HepG2 (cell line): ENCODE measurements around the gene GLIS1. TPM values are rescaled to one million over a fixed set of nuclear protein-coding genes. Genes with fewer than 3 reads are reported as not detected.

Experiments used
- ATAC-seq: fragments of 200-7000 bp; cut with Tn5 transposase; 3 replicates; pipeline ENCODE4 v1.9.1; 2020; ENCODE audit warnings: mild to moderate bottlenecking, moderate library complexity
- BruUV-seq: library from RNA; stranded (reverse); fragments of 400-500 nt; replicated peaks from 2 replicates; lab custom pipeline; 2021; lab: Mats Ljungman, UMichigan
- CTCF ChIA-PET: fragments of 300-600 bp; formaldehyde crosslinking; extraction: SDS; loops from one replicate; lab custom pipeline; 2021; ENCODE audit warnings: low total read pairs, inconsistent platforms, low intra/inter-chr PET ratio; lab: Yijun Ruan, JAX
- POLR2A ChIA-PET: fragments of 350-600 bp; sonication (Branson Sonifier 250); formaldehyde crosslinking; loops from one replicate; lab custom pipeline; 2020; ENCODE audit warnings: antibody characterized with exemption, inconsistent platforms; lab: Yijun Ruan, JAX
- DNase-seq: peaks from one replicate; pipeline ENCODE4 v3.0.0-alpha.2; 2015; ENCODE audit warnings: low spot score
- FAIRE-seq: peaks from 3 replicates; lab custom pipeline; 2011; peaks lifted over from hg19 to GRCh38; lab: Jason Lieb, UNC
- H2AFZ ChIP-seq: one replicate; pipeline ENCODE4 v1.6.1; 2011; ENCODE audit warnings: low read length, inconsistent platforms
- H3K27ac ChIP-seq: fragments of 300-600 bp; 3 replicates; pipeline ENCODE4 v1.8.0; 2011; ENCODE audit warnings: mixed run types, mild to moderate bottlenecking, mixed read lengths, low read length, inconsistent platforms; ENCODE audit not compliant: insufficient read depth; ENCODE audit errors: extremely low read length
- H3K27me3 ChIP-seq, 2 experiments: fragments of 200-600 bp in 1 of 2; 2 replicates in 1 of 2; 3 replicates in 1 of 2; pipeline versions ENCODE4 v1.6.0 to v1.8.0; 2011; ENCODE audit warnings: low read length in 2 of 2, mild to moderate bottlenecking in 2 of 2, moderate library complexity in 2 of 2, inconsistent platforms in 1 of 2; ENCODE audit not compliant: insufficient read depth in 2 of 2, control insufficient read depth in 1 of 2
- H3K36me3 ChIP-seq, 2 experiments: fragments of 200-600 bp in 1 of 2; replicated peaks in 1 of 2; 2 replicates in 1 of 2; 3 replicates in 1 of 2; pipeline versions ENCODE4 v1.5.1 to v1.8.0; 2011; ENCODE audit warnings: low read length in 2 of 2, inconsistent platforms in 1 of 2; ENCODE audit not compliant: insufficient read depth in 2 of 2, control insufficient read depth in 1 of 2
- H3K4me1 ChIP-seq: 2 replicates; pipeline ENCODE4 v1.5.1; 2012; ENCODE audit warnings: low read length, inconsistent platforms; ENCODE audit not compliant: insufficient read depth
- H3K4me2 ChIP-seq: 2 replicates; pipeline ENCODE4 v1.6.0; 2011; ENCODE audit warnings: low read depth, low read length, inconsistent platforms
- H3K4me3 ChIP-seq, 3 experiments: fragments of 200-600 bp in 1 of 3; sonication (generic), shearing (Covaris generic) in 1 of 3; replicated peaks in 1 of 3; 2 replicates each; pipeline ENCODE4 v1.5.1; 2011 to 2016; ENCODE audit warnings: low read length in 3 of 3, inconsistent platforms in 2 of 3, low read depth in 2 of 3, mild to moderate bottlenecking in 2 of 3, control low read depth in 1 of 3, mixed read lengths in 1 of 3; ENCODE audit not compliant: insufficient read depth in 1 of 3
- H3K79me2 ChIP-seq: one replicate; pipeline ENCODE4 v1.6.1; 2011; ENCODE audit warnings: low read length, inconsistent platforms; ENCODE audit not compliant: insufficient read depth
- H3K9ac ChIP-seq: 2 replicates; pipeline ENCODE4 v1.6.0; 2011; ENCODE audit warnings: mild to moderate bottlenecking, low read depth, low read length, inconsistent platforms; ENCODE audit not compliant: insufficient read depth
- H3K9me3 ChIP-seq: 2 replicates; pipeline ENCODE4 v1.5.1; 2012; ENCODE audit warnings: mild to moderate bottlenecking, low read length
- H4K20me1 ChIP-seq: 2 replicates; pipeline ENCODE4 v1.6.0; 2011; ENCODE audit warnings: inconsistent platforms, mild to moderate bottlenecking, low read length, moderate library complexity; ENCODE audit not compliant: insufficient read depth
- ATRX ChIP-seq: sonication (generic); formaldehyde crosslinking; IDR thresholded peaks from 2 replicates; pipeline ENCODE4 v1.4.0; 2020; ENCODE audit warnings: missing genetic modification reagents, borderline replicate concordance
- CEBPB ChIP-seq: IDR thresholded peaks from 2 replicates; pipeline ENCODE4 v1.6.1; 2011; ENCODE audit warnings: low read depth, low read length, improper control_type of control experiment, borderline replicate concordance
- CEBPG ChIP-seq: IDR thresholded peaks from 2 replicates; pipeline ENCODE4 v1.6.1; 2016
- CHD4 ChIP-seq: fragments of 200-600 bp; sonication (generic); IDR thresholded peaks from 2 replicates; pipeline ENCODE4 v1.7.0; 2017; ENCODE audit warnings: mild to moderate bottlenecking, low read length, borderline replicate concordance
- MAFF ChIP-seq: IDR thresholded peaks from 2 replicates; pipeline ENCODE4 v1.6.1; 2011; ENCODE audit warnings: low read depth, low read length, improper control_type of control experiment
- RAD21 ChIP-seq: fragments of 450-650 bp; formaldehyde crosslinking; IDR thresholded peaks from 2 replicates; pipeline ENCODE4 v1.5.0; 2020; ENCODE audit warnings: mild to moderate bottlenecking
- SMC3 ChIP-seq: IDR thresholded peaks from 2 replicates; pipeline ENCODE4 v1.6.1; 2011; ENCODE audit warnings: low read length, improper control_type of control experiment
- SRSF9 ChIP-seq: fragments of 200-400 bp; formaldehyde crosslinking; IDR thresholded peaks from 2 replicates; pipeline ENCODE4 v1.6.1; 2018; ENCODE audit warnings: borderline replicate concordance, mild to moderate bottlenecking, low read depth, low read length; ENCODE audit not compliant: insufficient read depth, poor library complexity, severe bottlenecking
- STAG1 ChIP-seq: sonication (generic); formaldehyde crosslinking; IDR thresholded peaks from 2 replicates; pipeline ENCODE4 v1.4.0; 2020; ENCODE audit warnings: missing genetic modification reagents
- ZNF543 ChIP-seq: sonication (generic); formaldehyde crosslinking; IDR thresholded peaks from 2 replicates; pipeline ENCODE4 v1.4.0; 2020; ENCODE audit warnings: mild to moderate bottlenecking, missing genetic modification reagents
- ZNF644 ChIP-seq: IDR thresholded peaks from 2 replicates; pipeline ENCODE4 v1.6.1; 2016; ENCODE audit warnings: low read depth
- WGBS: methylation state at CpG from one replicate; pipeline ENCODE4 v1.1.6; 2017; ENCODE audit warnings: low lambda C conversion rate; 5-methylcytosine and 5-hydroxymethylcytosine counted together
- in situ Hi-C: cut with HindIII; loops from 2 replicates; pipeline ENCODE4 v1.10.0; 2017; ENCODE audit warnings: low pct_unique_long_range_greater_than_20kb; ENCODE audit not compliant: extremely low pct_ligation_motif_present
- intact Hi-C: fragments of 100-400 bp; cut with micrococcal nuclease; formaldehyde crosslinking; loops from one replicate; pipeline ENCODE4 v1.10.0; 2022; ENCODE audit not compliant: unreplicated experiment
- polyA plus RNA-seq, 8 experiments: library from polyadenylated mRNA; depleted of rRNA in 3 of 8; stranded (reverse) in 7 of 8; unstranded in 1 of 8; fragments of >200 nt; fragmentation: Illumina TruSeq in 4 of 8; extraction: Trizol in 4 of 8; gene quantifications; 2 replicates each; pipeline versions ENCODE4 v1.2.1 to v1.2.3, GENCODE V29; 2011 to 2016; ENCODE audit warnings: low read depth in 4 of 8, missing spikeins in 1 of 8, mixed read lengths in 1 of 8; ENCODE audit not compliant: insufficient read depth in 1 of 8
- total RNA-seq, 5 experiments: library from RNA; depleted of rRNA; stranded (reverse); fragments of >200 nt; fragmentation: Illumina TruSeq; extraction: Trizol; gene quantifications; 2 replicates each; pipeline ENCODE4 v1.2.3, GENCODE V29; 2016; ENCODE audit warnings: low read depth in 1 of 5
- TF ChIP-seq, protein P1 (sequence below): sonication (generic); formaldehyde crosslinking; IDR thresholded peaks from 2 replicates; pipeline ENCODE4 v1.5.0; 2020; ENCODE audit warnings: mild to moderate bottlenecking, missing genetic modification reagents, moderate library complexity
- TF ChIP-seq, protein P2 (sequence below): sonication (generic); formaldehyde crosslinking; IDR thresholded peaks from 2 replicates; pipeline ENCODE4 v1.4.0; 2020; ENCODE audit warnings: missing genetic modification reagents

The GLIS1 gene
- total and polyA plus RNA-seq, 2 of the 13 experiments (the other 11 are each of a cell fraction or from before 2014, with no cell fraction given) = 0.03 TPM; not detected in 1

DNA sequence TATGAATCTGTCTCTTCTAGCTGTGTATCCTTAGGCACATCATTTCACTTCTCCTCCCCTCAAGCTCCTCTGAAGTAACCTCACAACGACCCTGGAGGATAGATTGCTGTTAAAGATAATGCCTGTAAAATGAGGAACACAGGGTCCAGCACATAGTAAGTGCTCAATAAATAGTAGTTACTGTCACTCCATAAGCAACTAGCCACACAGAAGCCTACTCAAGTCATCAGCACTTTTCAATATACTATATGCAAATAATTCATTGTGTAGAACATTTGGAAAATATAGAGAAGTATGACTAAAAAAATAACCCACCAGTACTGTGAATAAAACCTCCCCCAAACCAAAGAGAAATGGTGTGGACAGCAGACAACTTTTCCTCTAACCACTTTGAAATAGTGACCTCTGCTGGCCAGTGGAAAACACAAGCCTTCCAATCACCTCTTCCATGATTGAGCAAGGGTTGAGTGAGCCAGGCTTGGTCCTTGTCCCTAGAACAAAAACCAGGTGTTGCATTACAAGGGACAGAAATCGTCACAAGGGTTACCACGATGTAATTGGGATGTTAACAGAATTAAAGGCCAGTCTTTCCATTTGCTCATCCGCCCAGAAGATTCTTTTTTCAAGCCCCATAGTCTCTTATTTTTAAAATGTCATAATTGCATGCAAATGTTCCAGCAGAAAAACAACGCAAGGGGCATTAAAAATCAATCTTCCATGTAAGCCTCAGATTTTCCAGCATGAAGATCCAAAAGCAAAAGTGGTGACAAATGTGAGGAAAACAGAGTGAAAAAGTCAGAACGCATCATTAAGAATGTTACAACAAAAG is 15.7 kb upstream of the GLIS1 start:
- H4K20me1 ChIP-seq = no peaks in the 10 kb centered on the region
- H3K4me3 ChIP-seq = no peak overlapping the region
- DNase-seq (peak; percentile 55), FAIRE-seq (peak; percentile 92), ATAC-seq (peak; percentile 79)
- H3K9ac ChIP-seq = no peak overlapping the region
- no peak overlapping the region for H2AFZ ChIP-seq
- no peaks in the 10 kb centered on the region for H3K4me1 ChIP-seq
- no peaks in the 10 kb centered on the region for H3K79me2 ChIP-seq
- H3K27me3 ChIP-seq = no peaks in the 10 kb centered on the region
- ChIA-PET POLR2A (no interaction called here), CTCF (interaction anchor here (1.9 to 2.9 kb wide), 2 partner anchors 39 to 269 kb away, joined by 13 to 24 read pairs; no protein-coding TSS in a partner anchor)
- H3K36me3 ChIP-seq = no peaks in the 10 kb centered on the region
- 43% methylated on average over 6 of the region's 6 CpGs for WGBS
- H3K27ac ChIP-seq = no peak overlapping the region
- H3K9me3 ChIP-seq = no peaks in the 10 kb centered on the region
- BruUV-seq = no TSS peak
- intact Hi-C loops = loop anchor here (1.0 kb wide), 1 partner anchor 39 kb away; no protein-coding TSS in a partner anchor
- TF ChIP-seq, protein P1, sequence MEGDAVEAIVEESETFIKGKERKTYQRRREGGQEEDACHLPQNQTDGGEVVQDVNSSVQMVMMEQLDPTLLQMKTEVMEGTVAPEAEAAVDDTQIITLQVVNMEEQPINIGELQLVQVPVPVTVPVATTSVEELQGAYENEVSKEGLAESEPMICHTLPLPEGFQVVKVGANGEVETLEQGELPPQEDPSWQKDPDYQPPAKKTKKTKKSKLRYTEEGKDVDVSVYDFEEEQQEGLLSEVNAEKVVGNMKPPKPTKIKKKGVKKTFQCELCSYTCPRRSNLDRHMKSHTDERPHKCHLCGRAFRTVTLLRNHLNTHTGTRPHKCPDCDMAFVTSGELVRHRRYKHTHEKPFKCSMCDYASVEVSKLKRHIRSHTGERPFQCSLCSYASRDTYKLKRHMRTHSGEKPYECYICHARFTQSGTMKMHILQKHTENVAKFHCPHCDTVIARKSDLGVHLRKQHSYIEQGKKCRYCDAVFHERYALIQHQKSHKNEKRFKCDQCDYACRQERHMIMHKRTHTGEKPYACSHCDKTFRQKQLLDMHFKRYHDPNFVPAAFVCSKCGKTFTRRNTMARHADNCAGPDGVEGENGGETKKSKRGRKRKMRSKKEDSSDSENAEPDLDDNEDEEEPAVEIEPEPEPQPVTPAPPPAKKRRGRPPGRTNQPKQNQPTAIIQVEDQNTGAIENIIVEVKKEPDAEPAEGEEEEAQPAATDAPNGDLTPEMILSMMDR (CRISPR knock-in tag) = peak; percentile 79
- TF ChIP-seq, protein P2, sequence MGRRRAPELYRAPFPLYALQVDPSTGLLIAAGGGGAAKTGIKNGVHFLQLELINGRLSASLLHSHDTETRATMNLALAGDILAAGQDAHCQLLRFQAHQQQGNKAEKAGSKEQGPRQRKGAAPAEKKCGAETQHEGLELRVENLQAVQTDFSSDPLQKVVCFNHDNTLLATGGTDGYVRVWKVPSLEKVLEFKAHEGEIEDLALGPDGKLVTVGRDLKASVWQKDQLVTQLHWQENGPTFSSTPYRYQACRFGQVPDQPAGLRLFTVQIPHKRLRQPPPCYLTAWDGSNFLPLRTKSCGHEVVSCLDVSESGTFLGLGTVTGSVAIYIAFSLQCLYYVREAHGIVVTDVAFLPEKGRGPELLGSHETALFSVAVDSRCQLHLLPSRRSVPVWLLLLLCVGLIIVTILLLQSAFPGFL = no peak
- TF ChIP-seq CHD4 = peak; percentile 78; the same call in 1 of the 2 replicates
- no peak for TF ChIP-seq MAFF
- TF ChIP-seq STAG1 (CRISPR knock-in tag) = peak; percentile 76
- TF ChIP-seq CEBPG (CRISPR knock-in tag) = peak; percentile 54
- TF ChIP-seq ZNF644 = peak; percentile 88
- TF ChIP-seq ATRX (CRISPR knock-in tag) = no peak
- TF ChIP-seq RAD21 (CRISPR knock-in tag) = peak; percentile 54; the same call in 1 of the 2 replicates
- peak; percentile 79 for TF ChIP-seq CEBPB
- no peak for TF ChIP-seq ZNF543 (CRISPR knock-in tag)
- TF ChIP-seq SMC3 = peak; percentile 66
- no peak for TF ChIP-seq SRSF9
- H3K4me2 ChIP-seq = no peak overlapping the region
- in situ Hi-C loops = no loop called here
